SK-N-SH (cell line): ENCODE data around the gene TMCC2. TPM values are rescaled to one million over a fixed set of nuclear protein-coding genes. Genes with fewer than 3 reads are reported as not detected.

ENCODE experiments used
- CTCF ChIA-PET: fragments of 300-600, 350-600 bp; formaldehyde crosslinking; extraction: SDS; loops from one replicate; lab custom pipeline; 2021; lab: Yijun Ruan, JAX
- POLR2A ChIA-PET: fragments of 350-600 bp; sonication (Branson Sonifier 250); formaldehyde crosslinking; extraction: SDS; loops from one replicate; lab custom pipeline; 2020; ENCODE audit warnings: antibody characterized with exemption, inconsistent platforms; lab: Yijun Ruan, JAX
- DNase-seq: peaks from one replicate; pipeline ENCODE4 v3.0.0; 2012
- H2AFZ ChIP-seq: fragments of 200-600 bp; sonication (generic); 2 replicates; pipeline ENCODE4 v1.8.1; 2016; ENCODE audit warnings: antibody characterized with exemption, mild to moderate bottlenecking, low read depth
- H3F3A ChIP-seq: fragments of 200-600 bp; sonication (generic); replicated peaks from 2 replicates; pipeline ENCODE3; 2016; ENCODE audit warnings: antibody characterized with exemption, mild to moderate bottlenecking; ENCODE audit not compliant: insufficient read depth
- H3K27ac ChIP-seq, 2 experiments: fragments of 200-500 bp in 1 of 2; fragments of 200-600 bp in 1 of 2; sonication (Bioruptor generic) in 1 of 2; sonication (generic), shearing (Covaris generic) in 1 of 2; 2 replicates each; pipeline versions ENCODE4 v1.5.1 to v1.6.1; 2014 to 2016; ENCODE audit warnings: low read depth in 2 of 2, inconsistent platforms in 1 of 2, low read length in 1 of 2, mild to moderate bottlenecking in 1 of 2, mixed read lengths in 1 of 2
- H3K27me3 ChIP-seq: fragments of 200-600 bp; sonication (generic), shearing (Covaris generic); 2 replicates; pipeline ENCODE4 v1.6.1; 2016; ENCODE audit warnings: mixed run types; ENCODE audit not compliant: insufficient read depth
- H3K36me3 ChIP-seq, 2 experiments: fragments of 200-500 bp in 1 of 2; fragments of 200-600 bp in 1 of 2; sonication (Bioruptor generic) in 1 of 2; sonication (generic) in 1 of 2; replicated peaks in 1 of 2; 2 replicates each; pipeline versions ENCODE3 to v1.5.1; 2014 to 2016; ENCODE audit warnings: low read length in 1 of 2, mild to moderate bottlenecking in 1 of 2; ENCODE audit not compliant: insufficient read depth in 2 of 2, control insufficient read depth in 1 of 2
- H3K4me1 ChIP-seq, 2 experiments: fragments of 200-500 bp in 1 of 2; fragments of 200-600 bp in 1 of 2; sonication (Bioruptor generic) in 1 of 2; sonication (generic), shearing (Covaris generic) in 1 of 2; 2 replicates each; pipeline versions ENCODE4 v1.5.1 to v1.6.1; 2014 to 2016; ENCODE audit warnings: low read depth in 1 of 2, low read length in 1 of 2, mixed run types in 1 of 2; ENCODE audit not compliant: insufficient read depth in 2 of 2, control insufficient read depth in 1 of 2
- H3K4me2 ChIP-seq: fragments of 200-600 bp; sonication (generic), shearing (Covaris generic); 2 replicates; pipeline ENCODE4 v1.6.1; 2017; ENCODE audit warnings: mixed run types
- H3K4me3 ChIP-seq, 2 experiments: fragments of 200-500 bp in 1 of 2; fragments of 200-600 bp in 1 of 2; sonication (Bioruptor generic) in 1 of 2; sonication (generic), shearing (Covaris generic) in 1 of 2; 2 replicates each; pipeline versions ENCODE4 v1.5.1 to v1.8.1; 2014 to 2016; ENCODE audit warnings: low read depth in 2 of 2, inconsistent platforms in 1 of 2, low read length in 1 of 2, mild to moderate bottlenecking in 1 of 2, mixed read lengths in 1 of 2, moderate library complexity in 1 of 2
- H3K79me2 ChIP-seq: fragments of 200-600 bp; sonication (generic); 2 replicates; pipeline ENCODE4 v1.8.1; 2017; ENCODE audit warnings: mild to moderate bottlenecking; ENCODE audit not compliant: insufficient read depth
- H3K9ac ChIP-seq: fragments of 200-600 bp; sonication (generic); 2 replicates; pipeline ENCODE4 v1.6.1; 2017; ENCODE audit warnings: mixed run types
- H3K9me2 ChIP-seq: fragments of 200-600 bp; sonication (generic); 2 replicates; pipeline ENCODE4 v1.6.1; 2017; ENCODE audit warnings: mixed run types
- H3K9me3 ChIP-seq: fragments of 200-600 bp; sonication (generic); 2 replicates; pipeline ENCODE4 v1.6.1; 2017; ENCODE audit warnings: mixed run types, mild to moderate bottlenecking, moderate library complexity
- H4K20me1 ChIP-seq: fragments of 200-600 bp; sonication (generic); 2 replicates; pipeline ENCODE4 v1.6.1; 2017; ENCODE audit warnings: mild to moderate bottlenecking, mixed run types; ENCODE audit not compliant: insufficient read depth
- CHD2 ChIP-seq: fragments of 150-350 bp; IDR thresholded peaks from 2 replicates; pipeline ENCODE4 v1.6.1; 2018; ENCODE audit warnings: low read length; ENCODE audit not compliant: partially characterized antibody
- EZH2phosphoT487 ChIP-seq: fragments of 200-600 bp; sonication (generic); IDR thresholded peaks from 2 replicates; pipeline ENCODE4 v1.6.1; 2017; ENCODE audit warnings: low read depth, mixed run types, mild to moderate bottlenecking, antibody characterized with exemption, moderate library complexity, borderline replicate concordance
- FOXJ3 ChIP-seq: sonication (generic); formaldehyde crosslinking; IDR thresholded peaks from 2 replicates; pipeline ENCODE4 v1.5.1; 2020; ENCODE audit warnings: mild to moderate bottlenecking, missing genetic modification reagents
- FOXM1 ChIP-seq: IDR thresholded peaks from 2 replicates; pipeline ENCODE4 v1.4.0; 2012; ENCODE audit warnings: low read depth, mild to moderate bottlenecking
- MAX ChIP-seq: IDR thresholded peaks from 2 replicates; pipeline ENCODE4 v1.4.0; 2012; ENCODE audit warnings: low read depth
- MEF2A ChIP-seq: IDR thresholded peaks from 2 replicates; pipeline ENCODE4 v1.4.0; 2012; ENCODE audit warnings: low read depth, borderline replicate concordance
- MXI1 ChIP-seq: IDR thresholded peaks from 2 replicates; pipeline ENCODE4 v1.6.1; 2012; ENCODE audit warnings: mild to moderate bottlenecking, low read depth, low read length, improper control_type of control experiment
- NFIC ChIP-seq: IDR thresholded peaks from 2 replicates; pipeline ENCODE4 v1.4.0; 2012; ENCODE audit warnings: borderline replicate concordance
- NRF1 ChIP-seq: IDR thresholded peaks from 2 replicates; pipeline ENCODE4 v1.6.1; 2012; ENCODE audit warnings: low read depth, mild to moderate bottlenecking, low read length
- PBX3 ChIP-seq: IDR thresholded peaks from 2 replicates; pipeline ENCODE4; 2012
- POLR2AphosphoS5 ChIP-seq: IDR thresholded peaks from 2 replicates; pipeline ENCODE4 v1.6.1; 2012; ENCODE audit warnings: low read depth, low read length
- RXRA ChIP-seq: IDR thresholded peaks from 2 replicates; pipeline ENCODE4 v1.4.0; 2012; ENCODE audit warnings: low read depth, mild to moderate bottlenecking, borderline replicate concordance
- TAF1 ChIP-seq: IDR thresholded peaks from 2 replicates; pipeline ENCODE4 v1.6.1; 2012; ENCODE audit warnings: low read depth, mild to moderate bottlenecking, low read length, moderate library complexity, borderline replicate concordance
- TCF12 ChIP-seq: IDR thresholded peaks from 2 replicates; pipeline ENCODE4 v1.4.0; 2012
- TEAD4 ChIP-seq: IDR thresholded peaks from 2 replicates; pipeline ENCODE4 v1.4.0; 2012; ENCODE audit warnings: mild to moderate bottlenecking, borderline replicate concordance; ENCODE audit not compliant: insufficient read depth
- WGBS: methylation state at CpG from one replicate; pipeline ENCODE4 v1.1.6; 2017; ENCODE audit warnings: low lambda C conversion rate; 5-methylcytosine and 5-hydroxymethylcytosine counted together
- polyA plus RNA-seq, 3 experiments: library from polyadenylated mRNA; depleted of rRNA; stranded (reverse); fragments of >200 nt; gene quantifications; 2 replicates each; pipeline ENCODE4 v1.2.3, GENCODE V29; 2012
- TF ChIP-seq, protein P1 (sequence below): fragments of 150-350 bp; IDR thresholded peaks from 2 replicates; pipeline ENCODE4 v1.6.1; 2016; ENCODE audit warnings: mild to moderate bottlenecking, low read depth, low read length
- TF ChIP-seq, protein P2 (sequence below): IDR thresholded peaks from 2 replicates; pipeline ENCODE4 v1.4.0; 2012; ENCODE audit warnings: low read depth, borderline replicate concordance
- TF ChIP-seq, protein P3 (sequence below): fragments of 200-600 bp; sonication (generic); IDR thresholded peaks from 2 replicates; pipeline ENCODE4 v1.6.1; 2017; ENCODE audit warnings: antibody characterized with exemption, mild to moderate bottlenecking, moderate library complexity
- TF ChIP-seq, protein P4 (sequence below): IDR thresholded peaks from 2 replicates; pipeline ENCODE4 v1.4.0; 2012; ENCODE audit warnings: low read depth, borderline replicate concordance

TMCC2 gene
- polyA plus RNA-seq, 1 of the 3 experiments (the other 2 are of a cell fraction), result 6.0 TPM

DNA sequence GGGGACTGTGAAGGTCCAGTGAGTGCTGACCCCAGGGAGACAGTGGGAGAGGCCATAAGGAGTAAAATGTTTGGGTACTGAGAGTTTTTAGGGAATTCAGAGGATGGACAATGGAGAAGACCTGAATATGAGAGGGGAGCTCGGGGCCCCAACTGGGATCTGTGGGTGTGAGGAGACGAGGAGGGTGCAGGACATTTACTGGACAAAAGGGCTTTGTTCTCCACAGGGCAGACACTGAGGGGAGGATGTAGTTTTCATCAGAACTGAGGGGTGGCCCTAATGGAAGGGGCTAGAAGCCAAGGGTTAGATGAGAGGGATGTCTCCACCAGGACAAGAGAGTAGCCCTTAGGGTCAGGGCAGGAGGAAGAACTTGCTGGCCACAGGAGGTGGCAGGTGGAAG lies 30.0 kb downstream of the TMCC2 start:
- no peaks in the 10 kb centered on the region for H3K36me3 ChIP-seq
- H3K9me3 ChIP-seq, result no peaks in the 10 kb centered on the region
- ChIA-PET CTCF (interaction anchor here (1.1 to 38.3 kb wide), 11 partner anchors 8 to 400 kb away, joined by 3 to 1368 read pairs (median 75); partner anchors contain the start of genes NUAK2 and TMCC2), POLR2A (no interaction called here)
- peaks cover 20 to 34% of the 10 kb centered on the region in 2 experiments; a peak in 3 of 4 replicates for H3K4me1 ChIP-seq
- no peak overlapping the region for H2AFZ ChIP-seq
- H3K4me3 ChIP-seq, result no peak overlapping the region
- DNase-seq, result no peak
- no peak for TF ChIP-seq TEAD4
- TF ChIP-seq, protein P1, sequence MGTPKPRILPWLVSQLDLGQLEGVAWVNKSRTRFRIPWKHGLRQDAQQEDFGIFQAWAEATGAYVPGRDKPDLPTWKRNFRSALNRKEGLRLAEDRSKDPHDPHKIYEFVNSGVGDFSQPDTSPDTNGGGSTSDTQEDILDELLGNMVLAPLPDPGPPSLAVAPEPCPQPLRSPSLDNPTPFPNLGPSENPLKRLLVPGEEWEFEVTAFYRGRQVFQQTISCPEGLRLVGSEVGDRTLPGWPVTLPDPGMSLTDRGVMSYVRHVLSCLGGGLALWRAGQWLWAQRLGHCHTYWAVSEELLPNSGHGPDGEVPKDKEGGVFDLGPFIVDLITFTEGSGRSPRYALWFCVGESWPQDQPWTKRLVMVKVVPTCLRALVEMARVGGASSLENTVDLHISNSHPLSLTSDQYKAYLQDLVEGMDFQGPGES, result no peak
- no peak for TF ChIP-seq RXRA
- no peak for TF ChIP-seq MXI1
- no peak for TF ChIP-seq FOXJ3 (CRISPR knock-in tag)
- TF ChIP-seq, protein P2, sequence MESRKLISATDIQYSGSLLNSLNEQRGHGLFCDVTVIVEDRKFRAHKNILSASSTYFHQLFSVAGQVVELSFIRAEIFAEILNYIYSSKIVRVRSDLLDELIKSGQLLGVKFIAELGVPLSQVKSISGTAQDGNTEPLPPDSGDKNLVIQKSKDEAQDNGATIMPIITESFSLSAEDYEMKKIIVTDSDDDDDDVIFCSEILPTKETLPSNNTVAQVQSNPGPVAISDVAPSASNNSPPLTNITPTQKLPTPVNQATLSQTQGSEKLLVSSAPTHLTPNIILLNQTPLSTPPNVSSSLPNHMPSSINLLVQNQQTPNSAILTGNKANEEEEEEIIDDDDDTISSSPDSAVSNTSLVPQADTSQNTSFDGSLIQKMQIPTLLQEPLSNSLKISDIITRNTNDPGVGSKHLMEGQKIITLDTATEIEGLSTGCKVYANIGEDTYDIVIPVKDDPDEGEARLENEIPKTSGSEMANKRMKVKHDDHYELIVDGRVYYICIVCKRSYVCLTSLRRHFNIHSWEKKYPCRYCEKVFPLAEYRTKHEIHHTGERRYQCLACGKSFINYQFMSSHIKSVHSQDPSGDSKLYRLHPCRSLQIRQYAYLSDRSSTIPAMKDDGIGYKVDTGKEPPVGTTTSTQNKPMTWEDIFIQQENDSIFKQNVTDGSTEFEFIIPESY, result no peak
- TF ChIP-seq, protein P3, sequence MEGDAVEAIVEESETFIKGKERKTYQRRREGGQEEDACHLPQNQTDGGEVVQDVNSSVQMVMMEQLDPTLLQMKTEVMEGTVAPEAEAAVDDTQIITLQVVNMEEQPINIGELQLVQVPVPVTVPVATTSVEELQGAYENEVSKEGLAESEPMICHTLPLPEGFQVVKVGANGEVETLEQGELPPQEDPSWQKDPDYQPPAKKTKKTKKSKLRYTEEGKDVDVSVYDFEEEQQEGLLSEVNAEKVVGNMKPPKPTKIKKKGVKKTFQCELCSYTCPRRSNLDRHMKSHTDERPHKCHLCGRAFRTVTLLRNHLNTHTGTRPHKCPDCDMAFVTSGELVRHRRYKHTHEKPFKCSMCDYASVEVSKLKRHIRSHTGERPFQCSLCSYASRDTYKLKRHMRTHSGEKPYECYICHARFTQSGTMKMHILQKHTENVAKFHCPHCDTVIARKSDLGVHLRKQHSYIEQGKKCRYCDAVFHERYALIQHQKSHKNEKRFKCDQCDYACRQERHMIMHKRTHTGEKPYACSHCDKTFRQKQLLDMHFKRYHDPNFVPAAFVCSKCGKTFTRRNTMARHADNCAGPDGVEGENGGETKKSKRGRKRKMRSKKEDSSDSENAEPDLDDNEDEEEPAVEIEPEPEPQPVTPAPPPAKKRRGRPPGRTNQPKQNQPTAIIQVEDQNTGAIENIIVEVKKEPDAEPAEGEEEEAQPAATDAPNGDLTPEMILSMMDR, result no peak
- TF ChIP-seq TCF12, result no peak
- TF ChIP-seq POLR2AphosphoS5, result no peak
- no peak for TF ChIP-seq TAF1
- TF ChIP-seq, protein P4, sequence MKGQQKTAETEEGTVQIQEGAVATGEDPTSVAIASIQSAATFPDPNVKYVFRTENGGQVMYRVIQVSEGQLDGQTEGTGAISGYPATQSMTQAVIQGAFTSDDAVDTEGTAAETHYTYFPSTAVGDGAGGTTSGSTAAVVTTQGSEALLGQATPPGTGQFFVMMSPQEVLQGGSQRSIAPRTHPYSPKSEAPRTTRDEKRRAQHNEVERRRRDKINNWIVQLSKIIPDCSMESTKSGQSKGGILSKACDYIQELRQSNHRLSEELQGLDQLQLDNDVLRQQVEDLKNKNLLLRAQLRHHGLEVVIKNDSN, result no peak
- no peak for TF ChIP-seq CHD2
- TF ChIP-seq NFIC, result no peak
- TF ChIP-seq MAX, result no peak
- no peak for TF ChIP-seq EZH2phosphoT487
- no peak for TF ChIP-seq NRF1
- no peak for TF ChIP-seq MEF2A
- no peak for TF ChIP-seq FOXM1
- no peak for TF ChIP-seq PBX3
- H3F3A ChIP-seq, result peaks cover 11% of the 10 kb centered on the region
- no peaks in the 10 kb centered on the region for H3K79me2 ChIP-seq
- no peaks in the 10 kb centered on the region for H3K27me3 ChIP-seq
- H4K20me1 ChIP-seq, result no peaks in the 10 kb centered on the region
- no peak overlapping the region for H3K27ac ChIP-seq
- no peak overlapping the region for H3K4me2 ChIP-seq
- 82% methylated on average over 2 of the region's 2 CpGs for whole genome bisulfite sequencing
- no peaks in the 10 kb centered on the region for H3K9me2 ChIP-seq
- no peak overlapping the region for H3K9ac ChIP-seq
